WERI-Rb-1 (cell line): ENCODE measurements around the gene CDK17.

Experiments used
- DNase-seq: peaks from one replicate; pipeline ENCODE4 v3.0.0-alpha.2; 2020
- H3K27ac ChIP-seq: fragments of 250-450 bp; sonication (Bioruptor Pico); 2 replicates; pipeline ENCODE4 v1.5.1; 2020; ENCODE audit warnings: mild to moderate bottlenecking, moderate library complexity
- H3K27me3 ChIP-seq: fragments of 250-450 bp; sonication (Bioruptor Pico); 2 replicates; pipeline ENCODE4 v1.5.1; 2021; ENCODE audit warnings: mild to moderate bottlenecking, low read depth, moderate library complexity; ENCODE audit not compliant: insufficient read depth, severe bottlenecking
- H3K36me3 ChIP-seq: fragments of 250-450 bp; sonication (Bioruptor Pico); 2 replicates; pipeline ENCODE4 v1.5.1; 2020; ENCODE audit warnings: mild to moderate bottlenecking, moderate library complexity
- H3K4me3 ChIP-seq: 2 replicates; pipeline ENCODE4 v1.5.1; 2011; ENCODE audit warnings: low read depth, mild to moderate bottlenecking, control low read depth, low read length
- H3K9me3 ChIP-seq: fragments of 250-450 bp; sonication (Bioruptor Pico); 2 replicates; pipeline ENCODE4 v1.5.1; 2021; ENCODE audit warnings: mild to moderate bottlenecking, moderate library complexity; ENCODE audit not compliant: severe bottlenecking
- CTCF ChIP-seq: IDR thresholded peaks from 2 replicates; pipeline ENCODE4 v1.5.1; 2011; ENCODE audit warnings: low read depth, mild to moderate bottlenecking, control low read depth, inconsistent platforms, low read length

Gene CDK17

GRCh38 chr12:96274331-96274730 lies 125.9 kb downstream of the CDK17 start:
- Histone ChIP-seq H3K27ac (no peak overlapping the region), H3K36me3 (peaks cover 10% of the 10 kb centered on the region)
- TF ChIP-seq CTCF, result no peak

DNA sequence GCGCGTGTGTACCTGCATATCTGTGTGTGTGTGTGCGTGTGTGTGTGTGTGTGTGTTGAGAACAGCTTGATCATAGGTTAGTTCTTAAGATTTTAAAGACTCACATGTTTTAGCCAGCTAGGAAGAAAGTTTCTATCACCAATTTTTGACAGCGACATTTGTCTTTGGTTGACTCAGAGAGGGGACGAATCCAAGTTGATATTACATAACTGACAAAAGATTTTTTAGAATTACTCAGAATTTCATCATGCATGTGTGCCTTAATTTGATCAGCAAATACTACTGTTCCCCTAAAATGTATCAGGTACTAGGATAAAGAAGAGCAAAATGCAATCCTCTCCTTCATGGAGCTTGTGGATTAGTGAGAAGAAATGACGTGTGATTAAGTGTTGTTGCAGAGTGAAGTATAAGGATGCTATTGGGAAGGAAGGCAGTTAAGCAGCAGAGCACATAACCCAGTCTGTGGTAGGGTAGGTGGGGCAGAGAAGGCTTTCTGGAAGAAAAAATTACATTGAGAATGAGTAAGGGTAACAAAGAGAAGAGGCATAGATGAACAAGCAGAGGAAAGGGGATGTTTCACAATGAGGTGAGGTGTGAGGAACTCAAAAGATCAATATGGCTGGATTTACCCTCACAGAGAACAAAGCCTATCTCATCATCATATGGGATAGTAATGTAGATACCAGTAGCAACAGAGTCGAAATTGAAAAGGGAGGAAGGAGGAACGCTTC lies 128.6 kb downstream of the CDK17 start:
- H3K27ac ChIP-seq, result no peak overlapping the region
- H3K36me3 ChIP-seq, result no peaks in the 10 kb centered on the region; the same call in none of the 2 replicates
- no peaks in the 10 kb centered on the region for H3K9me3 ChIP-seq
- no peaks in the 10 kb centered on the region for H3K27me3 ChIP-seq
- H3K4me3 ChIP-seq, result no peak overlapping the region
- no peak for DNase-seq
- TF ChIP-seq CTCF, result no peak

More at GRCh38 chr12:96274331-96274730, 125.9 kb downstream of the CDK17 start:
- DNase-seq, result no peak
- H3K27me3 ChIP-seq, result no peaks in the 10 kb centered on the region
- H3K9me3 ChIP-seq, result no peaks in the 10 kb centered on the region
- H3K4me3 ChIP-seq, result no peak overlapping the region

DNA sequence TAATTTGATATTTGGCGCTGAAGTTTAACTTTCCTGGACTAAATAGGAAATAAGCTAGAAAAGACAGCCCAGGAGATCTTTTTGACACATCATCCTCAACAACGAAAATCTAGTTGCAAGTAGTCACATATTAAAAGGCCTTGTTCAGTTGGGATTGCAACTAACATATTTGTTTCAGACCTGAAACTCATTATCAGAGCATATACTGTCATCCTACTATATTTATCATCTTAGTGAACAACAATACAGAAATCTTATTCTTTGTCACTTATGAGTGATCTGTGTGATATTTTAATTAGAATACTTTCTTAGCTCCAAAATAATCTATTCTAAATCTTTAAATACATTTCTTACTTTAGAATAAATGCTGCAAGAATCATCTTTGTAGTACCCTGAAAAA lies 134.0 kb downstream of the CDK17 start:
- no peak overlapping the region for H3K4me3 ChIP-seq
- H3K9me3 ChIP-seq, result no peaks in the 10 kb centered on the region
- TF ChIP-seq CTCF, result no peak
- no peak overlapping the region for H3K27ac ChIP-seq
- DNase-seq, result no peak
- H3K36me3 ChIP-seq, result no peaks in the 10 kb centered on the region
- H3K27me3 ChIP-seq, result no peaks in the 10 kb centered on the region

DNA sequence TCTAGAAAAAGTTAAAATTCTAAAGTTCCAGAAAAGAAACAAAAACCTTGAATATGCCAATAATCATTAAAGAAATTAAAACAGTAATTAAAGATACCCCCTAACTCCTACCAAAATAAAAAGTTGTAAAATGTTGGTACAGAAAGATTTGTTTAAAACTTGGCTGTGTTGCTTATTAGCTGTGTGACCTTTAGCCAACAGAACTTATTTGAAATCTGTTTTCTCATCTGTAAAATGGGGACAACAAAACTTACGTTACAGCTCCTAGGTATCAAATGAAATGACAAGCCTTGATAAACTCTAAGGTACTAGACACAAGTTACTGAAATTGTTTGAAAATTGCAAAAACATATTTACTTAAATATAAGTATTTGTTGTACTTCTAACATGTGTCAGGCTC lies 134.4 kb downstream of the CDK17 start:
- Histone ChIP-seq H3K36me3 (no peaks in the 10 kb centered on the region), H3K27me3 (no peaks in the 10 kb centered on the region), H3K4me3 (no peak overlapping the region), H3K9me3 (no peaks in the 10 kb centered on the region), H3K27ac (no peak overlapping the region)
- DNase-seq, result no peak
- no peak for TF ChIP-seq CTCF

- TF ChIP-seq CTCF, result no peak
- H3K4me3 ChIP-seq, result no peak overlapping the region
- no peak for DNase-seq
- H3K36me3 ChIP-seq, result no peaks in the 10 kb centered on the region
- no peak overlapping the region for H3K27ac ChIP-seq
- no peaks in the 10 kb centered on the region for H3K27me3 ChIP-seq
- H3K9me3 ChIP-seq, result no peaks in the 10 kb centered on the region
These were observed 134.8 kb downstream of the CDK17 start for GRCh38 chr12:96265400-96265799.

- Histone ChIP-seq H3K36me3 (no peaks in the 10 kb centered on the region), H3K27ac (no peak overlapping the region), H3K9me3 (no peaks in the 10 kb centered on the region), H3K4me3 (no peak overlapping the region), H3K27me3 (no peaks in the 10 kb centered on the region)
- no peak for TF ChIP-seq CTCF
- DNase-seq, result no peak
These were observed 136.8 kb downstream of the CDK17 start for GRCh38 chr12:96263449-96263902.
